Astrocyte (in vitro differentiated cells and primary cell): ENCODE data around the gene MIPOL1. TPM values are rescaled to one million over a fixed set of nuclear protein-coding genes. Genes with fewer than 3 reads are reported as not detected.
"Not testable (repeated sequence)": the region's sequence is repeated elsewhere in the genome, so short reads cannot be mapped to it uniquely, and the experiment has no call there.

Source experiments
- DNase-seq: peaks from one replicate; pipeline ENCODE4 v3.0.0-alpha.2; 2010; ENCODE audit warnings: low read depth
- FAIRE-seq: peaks from 2 replicates; lab custom pipeline; 2011; peaks lifted over from hg19 to GRCh38; lab: Jason Lieb, UNC
- H2AFZ ChIP-seq: 2 replicates; pipeline ENCODE4 v1.6.0; 2012; ENCODE audit warnings: low read depth, low read length, inconsistent platforms
- H3K27ac ChIP-seq: 2 replicates; pipeline ENCODE4 v1.5.1; 2011; ENCODE audit warnings: low read depth, low read length, inconsistent platforms
- H3K27me3 ChIP-seq: 2 replicates; pipeline ENCODE4 v1.6.0; 2011; ENCODE audit warnings: low read length, inconsistent platforms; ENCODE audit not compliant: insufficient read depth
- H3K36me3 ChIP-seq: 2 replicates; pipeline ENCODE4 v1.5.1; 2011; ENCODE audit warnings: low read length, inconsistent platforms; ENCODE audit not compliant: insufficient read depth
- H3K4me1 ChIP-seq: 2 replicates; pipeline ENCODE4 v1.5.1; 2011; ENCODE audit warnings: low read length, inconsistent platforms; ENCODE audit not compliant: insufficient read depth
- H3K4me2 ChIP-seq: 2 replicates; pipeline ENCODE4 v1.6.0; 2012; ENCODE audit warnings: low read length, inconsistent platforms
- H3K4me3 ChIP-seq: 2 replicates; pipeline ENCODE4 v1.5.1; 2011; ENCODE audit warnings: low read depth, mild to moderate bottlenecking, low read length, inconsistent platforms; ENCODE audit not compliant: insufficient read depth
- H3K79me2 ChIP-seq: 2 replicates; pipeline ENCODE4 v1.6.0; 2012; ENCODE audit warnings: mild to moderate bottlenecking, low read length, inconsistent platforms; ENCODE audit not compliant: insufficient read depth
- H3K9ac ChIP-seq: 2 replicates; pipeline ENCODE4 v1.6.0; 2012; ENCODE audit warnings: mild to moderate bottlenecking, low read length, inconsistent platforms
- H3K9me3 ChIP-seq: 2 replicates; pipeline ENCODE4 v1.5.1; 2012; ENCODE audit warnings: low read depth, mild to moderate bottlenecking, low read length, inconsistent platforms; ENCODE audit not compliant: insufficient read depth
- H4K20me1 ChIP-seq: 2 replicates; pipeline ENCODE4 v1.6.0; 2012; ENCODE audit warnings: low read length, inconsistent platforms; ENCODE audit not compliant: insufficient read depth
- H3K27ac Mint-ChIP-seq: one replicate; pipeline ENCODE4 v1.8.0; 2021; ENCODE audit warnings: mild to moderate bottlenecking, mixed read lengths; ENCODE audit not compliant: unreplicated experiment
- H3K27me3 Mint-ChIP-seq: one replicate; pipeline ENCODE4 v1.8.0; 2021; ENCODE audit warnings: low read depth, mixed read lengths; ENCODE audit not compliant: unreplicated experiment
- H3K36me3 Mint-ChIP-seq: one replicate; pipeline ENCODE4 v1.8.0; 2021; ENCODE audit warnings: low read depth, mixed read lengths; ENCODE audit not compliant: unreplicated experiment
- H3K4me1 Mint-ChIP-seq: one replicate; pipeline ENCODE4 v1.8.0; 2021; ENCODE audit warnings: low read depth, mixed read lengths; ENCODE audit not compliant: unreplicated experiment
- H3K4me3 Mint-ChIP-seq: one replicate; pipeline ENCODE4 v1.8.0; 2021; ENCODE audit warnings: mild to moderate bottlenecking, moderate library complexity, mixed read lengths; ENCODE audit not compliant: unreplicated experiment
- H3K9me3 Mint-ChIP-seq: one replicate; pipeline ENCODE4 v1.8.0; 2021; ENCODE audit warnings: mild to moderate bottlenecking, mixed read lengths; ENCODE audit not compliant: unreplicated experiment
- CTCF ChIP-seq: IDR thresholded peaks from 2 replicates; pipeline ENCODE4 v1.5.1; 2011; ENCODE audit warnings: low read depth, mild to moderate bottlenecking, inconsistent platforms, low read length, moderate library complexity; ENCODE audit not compliant: insufficient read depth
- EZH2 ChIP-seq: IDR thresholded peaks from 2 replicates; pipeline ENCODE4 v1.6.1; 2012; ENCODE audit warnings: mild to moderate bottlenecking, low read length, inconsistent platforms; ENCODE audit not compliant: insufficient read depth
- total RNA-seq: library from RNA; stranded (reverse); gene quantifications from 2 replicates; pipeline ENCODE4 v1.2.1, GENCODE V29; 2021

MIPOL1 gene
- total RNA-seq, 1 donor from 2014 or later: 15.7 TPM

- Mint-ChIP-seq H3K27ac (no peak overlapping the region), H3K4me3 (no peak overlapping the region), H3K4me1 (no peaks in the 10 kb centered on the region), H3K36me3 (peaks cover 4% of the 10 kb centered on the region), H3K9me3 (no peaks in the 10 kb centered on the region), H3K27me3 (no peaks in the 10 kb centered on the region)
- H3K9ac ChIP-seq: no peak overlapping the region
- FAIRE-seq: peak; percentile 26
- DNase-seq: peak; percentile 40
- no peaks in the 10 kb centered on the region for H3K27me3 ChIP-seq
- H3K27ac ChIP-seq: no peak overlapping the region
- H3K79me2 ChIP-seq: no peaks in the 10 kb centered on the region
- H3K9me3 ChIP-seq: no peaks in the 10 kb centered on the region
- H4K20me1 ChIP-seq: no peaks in the 10 kb centered on the region
- no peak overlapping the region for H3K4me3 ChIP-seq
- H3K36me3 ChIP-seq: no peaks in the 10 kb centered on the region
- no peaks in the 10 kb centered on the region for H3K4me1 ChIP-seq
- no peak for TF ChIP-seq EZH2
- peak; percentile 83 for TF ChIP-seq CTCF
- no peak overlapping the region for H2AFZ ChIP-seq
- H3K4me2 ChIP-seq: no peak overlapping the region
These were observed 32.9 kb downstream of the MIPOL1 start for GRCh38 chr14:37230551-37231194.

DNA sequence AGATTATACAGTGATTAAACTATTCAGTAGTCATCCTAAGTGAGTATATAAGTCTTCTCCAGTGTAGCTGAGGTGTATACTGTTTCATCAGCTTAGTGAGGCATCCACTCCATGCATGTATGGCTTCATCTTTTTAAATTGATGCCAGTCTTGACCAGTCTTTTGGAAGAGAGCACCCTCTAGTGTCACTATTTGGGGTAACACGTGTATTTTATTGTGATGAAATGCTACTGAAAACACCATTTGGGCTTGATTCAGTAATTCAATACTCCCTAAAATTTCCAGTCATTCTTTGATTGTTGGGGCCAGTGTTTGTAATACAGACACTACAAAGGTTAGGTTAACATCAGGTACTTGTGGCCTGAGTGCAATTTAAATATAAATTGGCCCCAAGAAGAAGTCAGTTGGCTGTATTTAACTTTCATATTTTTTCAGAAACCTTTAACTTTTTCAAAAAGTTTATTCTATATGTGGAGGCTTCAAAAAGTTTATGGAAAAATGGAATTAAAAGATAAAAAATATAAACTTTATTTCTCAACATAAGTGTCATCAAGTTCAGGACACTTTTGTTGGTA, 35.3 kb downstream of the MIPOL1 start:
- Histone ChIP-seq H3K9me3 (no peaks in the 10 kb centered on the region), H3K79me2 (no peaks in the 10 kb centered on the region), H3K27me3 (no peaks in the 10 kb centered on the region), H2AFZ (no peak overlapping the region), H3K27ac (no peak overlapping the region), H3K4me1 (no peaks in the 10 kb centered on the region), H3K4me2 (no peak overlapping the region), H4K20me1 (peaks cover 5% of the 10 kb centered on the region), H3K36me3 (no peaks in the 10 kb centered on the region), H3K4me3 (no peak overlapping the region), H3K9ac (no peak overlapping the region)
- FAIRE-seq (peak; percentile 49), DNase-seq (peak; percentile 27)
- H3K27me3 Mint-ChIP-seq: no peaks in the 10 kb centered on the region
- H3K36me3 Mint-ChIP-seq: peaks cover 5% of the 10 kb centered on the region
- no peaks in the 10 kb centered on the region for H3K9me3 Mint-ChIP-seq
- H3K27ac Mint-ChIP-seq: no peak overlapping the region
- H3K4me1 Mint-ChIP-seq: no peaks in the 10 kb centered on the region
- TF ChIP-seq CTCF (peak; percentile 61), EZH2 (no peak)
- no peak overlapping the region for H3K4me3 Mint-ChIP-seq

GRCh38 chr14:37234222-37234621, 36.5 kb downstream of the MIPOL1 start:
- no peaks in the 10 kb centered on the region for H3K27me3 Mint-ChIP-seq
- H3K4me3 ChIP-seq: no peak overlapping the region
- no peak overlapping the region for H3K4me2 ChIP-seq
- H3K4me1 ChIP-seq: no peaks in the 10 kb centered on the region
- H3K4me1 Mint-ChIP-seq: no peaks in the 10 kb centered on the region
- H3K9ac ChIP-seq: no peak overlapping the region
- H3K9me3 ChIP-seq: no peaks in the 10 kb centered on the region
- H3K79me2 ChIP-seq: no peaks in the 10 kb centered on the region
- no peak overlapping the region for H3K27ac ChIP-seq
- H3K36me3 ChIP-seq: no peaks in the 10 kb centered on the region
- H3K27ac Mint-ChIP-seq: no peak overlapping the region
- H3K9me3 Mint-ChIP-seq: no peaks in the 10 kb centered on the region
- H3K27me3 ChIP-seq: no peaks in the 10 kb centered on the region
- DNase-seq: no peak
- peaks cover 5% of the 10 kb centered on the region for H3K36me3 Mint-ChIP-seq
- H4K20me1 ChIP-seq: peaks cover 5% of the 10 kb centered on the region
- no peak overlapping the region for H3K4me3 Mint-ChIP-seq
- H2AFZ ChIP-seq: no peak overlapping the region
- FAIRE-seq: no peak
- no peak for TF ChIP-seq CTCF
- TF ChIP-seq EZH2: no peak

DNA sequence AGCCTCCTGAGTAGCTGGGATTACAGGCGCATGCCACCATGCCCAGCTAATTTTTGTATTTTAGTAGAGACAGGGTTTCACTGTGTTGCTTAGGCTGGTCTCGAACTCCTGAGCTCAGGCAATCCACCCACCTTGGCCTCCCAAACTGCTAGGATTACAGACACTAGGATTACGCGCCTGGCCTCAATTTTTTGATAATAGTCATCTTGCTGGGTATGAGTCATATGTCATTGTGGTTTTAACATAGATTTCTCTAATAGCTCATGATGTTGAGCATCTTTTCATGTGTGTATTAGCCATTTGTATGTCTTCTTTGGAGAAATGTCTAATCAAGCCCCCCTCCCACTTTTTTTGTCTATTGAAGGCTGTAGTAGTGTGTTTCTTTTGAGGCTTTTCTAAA, 38.3 kb downstream of the MIPOL1 start:
- not testable (repeated sequence) for H3K4me3 ChIP-seq, H3K4me1 Mint-ChIP-seq, H3K27me3 Mint-ChIP-seq, H3K4me2 ChIP-seq, H3K27me3 ChIP-seq, H3K27ac Mint-ChIP-seq, FAIRE-seq, H3K27ac ChIP-seq, H3K36me3 ChIP-seq, H3K36me3 Mint-ChIP-seq, H3K9me3 ChIP-seq, H3K4me3 Mint-ChIP-seq, H4K20me1 ChIP-seq, H3K4me1 ChIP-seq, H3K9ac ChIP-seq, H3K9me3 Mint-ChIP-seq, H3K79me2 ChIP-seq, H2AFZ ChIP-seq
- DNase-seq: peak; percentile 46
